Tibial nerve (tissue), 4 donors: ENCODE measurements around the gene DNAH10. TPM values are rescaled to one million over a fixed set of nuclear protein-coding genes. Genes with fewer than 3 reads are reported as not detected.

ENCODE experiments used
- DNase-seq, 2 donors: peaks; one replicate each; pipeline ENCODE4 v3.0.0-alpha.2; 2019; ENCODE audit warnings: low spot score in 2 of 2
- H3K27ac ChIP-seq, 4 donors: fragments of 200-600 bp; sonication (generic) in 3 of 4; one replicate each; pipeline ENCODE4 v1.5.1; 2017 to 2019; ENCODE audit warnings: mild to moderate bottlenecking in 1 of 4
- H3K27me3 ChIP-seq, 2 donors: fragments of 200-600 bp; sonication (generic) in 1 of 2; one replicate each; pipeline versions ENCODE4 v1.5.1 to v1.6.0; 2017 to 2019
- H3K36me3 ChIP-seq, 3 donors: fragments of 200-600 bp; sonication (generic); one replicate each; pipeline ENCODE4 v1.5.1; 2018 to 2019
- H3K4me1 ChIP-seq, 4 donors: fragments of 200-600 bp; sonication (generic) in 3 of 4; one replicate each; pipeline ENCODE4 v1.5.1; 2017 to 2019
- H3K4me3 ChIP-seq, 4 donors: fragments of 200-600 bp; sonication (generic) in 3 of 4; one replicate each; pipeline ENCODE4 v1.5.1; 2017 to 2019; ENCODE audit warnings: mild to moderate bottlenecking in 1 of 4, moderate library complexity in 1 of 4
- H3K9me3 ChIP-seq, 4 donors: fragments of 200-600 bp; sonication (generic) in 3 of 4; one replicate each; pipeline ENCODE4 v1.5.1; 2017 to 2019
- EP300 ChIP-seq, 2 donors: sonication (generic); formaldehyde crosslinking; IDR thresholded peaks; one replicate each; pipeline ENCODE4 v1.6.1; 2017; ENCODE audit warnings: antibody characterized with exemption in 2 of 2, mild to moderate bottlenecking in 1 of 2
- POLR2A ChIP-seq, 2 donors: fragments of 450-650 bp; IDR thresholded peaks; one replicate each; pipeline ENCODE4 v1.6.1; 2017; ENCODE audit warnings: antibody characterized with exemption in 2 of 2, mild to moderate bottlenecking in 2 of 2, moderate library complexity in 2 of 2
- WGBS, 2 donors: methylation state at CpG; one replicate each; pipeline ENCODE4 v1.1.5; 2018; 5-methylcytosine and 5-hydroxymethylcytosine counted together
- total RNA-seq, 4 donors: library from RNA; depleted of rRNA; stranded (reverse); fragments of >200 nt; gene quantifications; one replicate each; pipeline ENCODE4 v1.1.0, GENCODE V29; 2016
- TF ChIP-seq, protein P1 (sequence below), 5 experiments: fragments of 200-600 bp in 3 of 5; fragments of 450-650 bp in 2 of 5; sonication (generic) in 3 of 5; IDR thresholded peaks; one replicate each; pipeline ENCODE4 v1.5.1; 2016 to 2019; ENCODE audit warnings: antibody characterized with exemption in 5 of 5, mild to moderate bottlenecking in 3 of 5, moderate library complexity in 2 of 5

DNAH10 gene
- total RNA-seq, 4 donors from 2014 or later, result 3.1 TPM; not detected in 3

DNA sequence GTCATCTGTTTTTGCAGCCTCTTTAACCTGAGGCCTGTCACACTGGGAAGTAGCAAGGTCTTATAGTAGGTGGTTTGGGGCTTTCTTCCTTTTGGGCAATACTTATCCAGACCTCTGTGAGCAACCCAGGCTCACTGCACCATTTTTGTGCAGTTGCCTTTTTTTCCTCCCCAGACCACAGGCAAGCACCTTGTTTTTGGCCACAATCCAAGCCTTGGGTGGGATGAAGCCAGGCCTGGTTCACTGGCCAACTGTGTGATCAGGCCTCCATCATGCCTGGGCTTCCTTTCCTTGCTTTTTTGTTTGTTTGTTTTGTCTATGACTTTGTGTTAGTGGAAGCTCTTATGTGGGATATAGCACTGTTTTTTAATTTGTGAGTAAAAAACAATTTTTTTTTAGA lies 71.7 kb downstream of the DNAH10 start:
- Histone ChIP-seq H3K4me3 (no peak overlapping the region), H3K27me3 (peaks cover 0 to 10% of the 10 kb centered on the region in 2 donors), H3K9me3 (peaks cover 0 to 20% (median 0%) of the 10 kb centered on the region in 4 donors), H3K27ac (no peak overlapping the region), H3K4me1 (no peaks in the 10 kb centered on the region), H3K36me3 (no peaks in the 10 kb centered on the region)
- no peak for DNase-seq
- TF ChIP-seq, protein P1, sequence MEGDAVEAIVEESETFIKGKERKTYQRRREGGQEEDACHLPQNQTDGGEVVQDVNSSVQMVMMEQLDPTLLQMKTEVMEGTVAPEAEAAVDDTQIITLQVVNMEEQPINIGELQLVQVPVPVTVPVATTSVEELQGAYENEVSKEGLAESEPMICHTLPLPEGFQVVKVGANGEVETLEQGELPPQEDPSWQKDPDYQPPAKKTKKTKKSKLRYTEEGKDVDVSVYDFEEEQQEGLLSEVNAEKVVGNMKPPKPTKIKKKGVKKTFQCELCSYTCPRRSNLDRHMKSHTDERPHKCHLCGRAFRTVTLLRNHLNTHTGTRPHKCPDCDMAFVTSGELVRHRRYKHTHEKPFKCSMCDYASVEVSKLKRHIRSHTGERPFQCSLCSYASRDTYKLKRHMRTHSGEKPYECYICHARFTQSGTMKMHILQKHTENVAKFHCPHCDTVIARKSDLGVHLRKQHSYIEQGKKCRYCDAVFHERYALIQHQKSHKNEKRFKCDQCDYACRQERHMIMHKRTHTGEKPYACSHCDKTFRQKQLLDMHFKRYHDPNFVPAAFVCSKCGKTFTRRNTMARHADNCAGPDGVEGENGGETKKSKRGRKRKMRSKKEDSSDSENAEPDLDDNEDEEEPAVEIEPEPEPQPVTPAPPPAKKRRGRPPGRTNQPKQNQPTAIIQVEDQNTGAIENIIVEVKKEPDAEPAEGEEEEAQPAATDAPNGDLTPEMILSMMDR (IDR thresholded peaks at IDR 0.05), result no peak
- no peak for TF ChIP-seq EP300 (IDR thresholded peaks at IDR 0.05)
- TF ChIP-seq POLR2A (IDR thresholded peaks at IDR 0.05), result no peak

DNA sequence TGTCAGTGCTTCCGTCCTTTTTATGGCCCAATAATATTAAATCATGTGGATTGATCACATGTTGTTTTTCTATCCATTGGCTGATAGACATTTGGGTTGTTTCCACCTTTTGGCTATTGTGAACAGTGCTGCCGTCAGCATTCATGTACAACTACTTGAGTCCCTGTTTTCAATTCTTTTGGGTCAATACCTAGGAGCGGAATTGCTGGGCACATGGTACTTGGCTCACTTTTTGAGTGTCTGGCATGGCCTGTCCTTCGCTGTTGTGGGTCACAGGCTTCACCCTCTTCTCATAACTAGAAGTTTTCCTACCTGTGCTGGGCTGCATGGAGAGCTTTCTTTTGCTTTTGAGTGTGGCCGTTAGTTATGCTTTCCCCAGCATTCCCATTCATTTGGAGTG lies 72.7 kb downstream of the DNAH10 start:
- peaks cover 0 to 20% (median 0%) of the 10 kb centered on the region in 4 donors for H3K9me3 ChIP-seq
- WGBS, 2 donors, result 92 to 96% methylated on average over 5 of the region's 5 CpGs
- TF ChIP-seq EP300 (IDR thresholded peaks at IDR 0.05) (no peak), POLR2A (IDR thresholded peaks at IDR 0.05) (no peak)
- TF ChIP-seq, protein P1 (IDR thresholded peaks at IDR 0.05), result no peak
- no peaks in the 10 kb centered on the region for H3K36me3 ChIP-seq
- H3K27ac ChIP-seq, result no peak overlapping the region
- H3K4me3 ChIP-seq, result no peak overlapping the region
- no peak for DNase-seq
- no peaks in the 10 kb centered on the region for H3K4me1 ChIP-seq
- H3K27me3 ChIP-seq, result peaks cover 0 to 10% of the 10 kb centered on the region in 2 donors

DNA sequence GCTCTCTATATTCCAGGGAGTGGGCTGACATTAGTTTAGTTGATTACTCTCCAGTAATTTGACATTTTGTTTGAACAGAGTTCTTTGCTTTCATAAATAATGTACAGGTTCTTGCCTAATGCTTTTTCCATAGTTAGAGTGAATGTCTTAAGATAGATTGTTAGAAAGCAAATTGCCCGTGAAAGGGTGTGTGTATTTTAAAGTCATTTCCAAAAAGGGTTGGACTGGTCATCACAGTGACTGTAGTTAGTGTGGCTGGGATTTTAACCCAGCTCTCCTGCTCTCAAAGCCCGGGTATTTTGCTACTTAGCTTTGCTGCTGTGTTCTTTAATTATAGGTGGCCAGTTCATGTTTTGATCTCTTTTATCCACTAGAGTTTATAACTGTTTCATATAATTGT lies 74.2 kb downstream of the DNAH10 start:
- Histone ChIP-seq H3K27me3 (peaks cover 0 to 10% of the 10 kb centered on the region in 2 donors), H3K9me3 (peaks cover 0 to 20% (median 0%) of the 10 kb centered on the region in 4 donors), H3K27ac (no peak overlapping the region), H3K36me3 (no peaks in the 10 kb centered on the region), H3K4me1 (no peaks in the 10 kb centered on the region), H3K4me3 (no peak overlapping the region)
- WGBS, 2 donors, result 53 to 61% methylated on average over 2 of the region's 2 CpGs
- no peak for DNase-seq
- TF ChIP-seq, protein P1 (IDR thresholded peaks at IDR 0.05), result no peak
- no peak for TF ChIP-seq POLR2A (IDR thresholded peaks at IDR 0.05)
- no peak for TF ChIP-seq EP300 (IDR thresholded peaks at IDR 0.05)

DNA sequence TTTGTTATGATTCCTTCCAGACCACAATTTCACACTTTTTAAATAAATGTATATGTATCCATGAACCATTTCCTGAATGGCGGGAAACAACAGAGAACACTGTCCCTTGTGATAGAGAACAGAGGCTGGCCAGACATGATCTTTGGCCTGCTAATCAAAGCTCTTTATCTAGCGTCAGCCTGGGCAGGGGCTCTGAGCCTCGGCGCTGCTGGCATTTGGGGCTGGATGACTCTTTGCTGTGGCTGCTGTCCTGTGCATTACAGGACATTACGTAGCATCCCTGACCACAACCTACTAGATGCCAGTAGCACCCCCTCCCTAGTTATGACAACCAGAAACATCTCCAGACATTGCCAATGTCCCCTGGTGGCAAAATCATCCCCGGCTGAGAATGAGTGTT lies 77.7 kb downstream of the DNAH10 start:
- WGBS, 2 donors, result 33 to 41% methylated on average over 6 of the region's 6 CpGs
- no peak overlapping the region for H3K27ac ChIP-seq
- H3K4me1 ChIP-seq, result no peaks in the 10 kb centered on the region
- no peak overlapping the region for H3K4me3 ChIP-seq
- peaks cover 0 to 6% (median 0%) of the 10 kb centered on the region in 4 donors for H3K9me3 ChIP-seq
- no peak for DNase-seq
- peaks cover 0 to 10% of the 10 kb centered on the region in 2 donors for H3K27me3 ChIP-seq
- TF ChIP-seq EP300 (IDR thresholded peaks at IDR 0.05), result no peak
- no peak for TF ChIP-seq POLR2A (IDR thresholded peaks at IDR 0.05)
- TF ChIP-seq, protein P1 (IDR thresholded peaks at IDR 0.05), result no peak
- no peaks in the 10 kb centered on the region for H3K36me3 ChIP-seq

DNA sequence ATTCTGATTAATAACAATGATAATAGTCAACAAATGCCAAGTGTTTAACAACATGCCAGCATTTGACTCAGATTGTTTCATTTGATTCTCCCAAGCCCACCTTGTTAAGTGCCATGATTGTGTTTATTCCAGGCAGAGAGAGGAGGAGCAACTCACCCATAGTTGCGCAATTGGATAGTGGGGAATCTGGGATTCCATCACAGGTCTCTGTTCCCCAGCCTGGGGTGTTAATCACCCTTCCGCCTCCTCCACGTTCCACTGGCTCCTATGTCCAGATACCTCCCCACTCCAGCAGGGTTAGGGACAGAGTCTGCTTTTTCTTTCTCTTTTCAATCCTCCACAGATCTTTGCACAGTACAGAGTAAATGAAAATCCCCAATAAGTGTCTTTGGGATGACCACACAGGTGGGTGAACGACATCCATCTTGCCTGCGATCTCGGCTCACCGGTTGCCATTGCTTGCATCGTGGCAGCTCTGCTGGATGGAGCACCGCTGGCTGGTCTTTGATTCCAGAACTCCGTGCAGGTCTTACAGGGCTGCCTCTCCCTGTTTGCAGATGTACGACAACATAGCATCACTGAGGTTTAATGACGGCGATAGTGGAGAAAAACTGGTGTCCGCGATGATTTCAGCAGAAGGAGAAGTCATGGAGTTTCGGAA lies 78.8 kb downstream of the DNAH10 start:
- no peaks in the 10 kb centered on the region for H3K9me3 ChIP-seq
- DNase-seq, result no peak
- H3K4me1 ChIP-seq, result no peaks in the 10 kb centered on the region
- H3K36me3 ChIP-seq, result no peaks in the 10 kb centered on the region
- TF ChIP-seq POLR2A (IDR thresholded peaks at IDR 0.05) (no peak), EP300 (IDR thresholded peaks at IDR 0.05) (no peak)
- TF ChIP-seq, protein P1 (IDR thresholded peaks at IDR 0.05), result no peak
- no peak overlapping the region for H3K27ac ChIP-seq
- no peak overlapping the region for H3K4me3 ChIP-seq
- peaks cover 0 to 10% of the 10 kb centered on the region in 2 donors for H3K27me3 ChIP-seq
- WGBS, 2 donors, result 91 to 92% methylated on average over 16 of the region's 16 CpGs
